NCI-H1048 (cell line): ENCODE results near the gene CLTCL1.

Experiments used
- DNase-seq: peaks from one replicate; lab custom pipeline; 2025; lab: John Stamatoyannopoulos, UW

The CLTCL1 gene

DNA sequence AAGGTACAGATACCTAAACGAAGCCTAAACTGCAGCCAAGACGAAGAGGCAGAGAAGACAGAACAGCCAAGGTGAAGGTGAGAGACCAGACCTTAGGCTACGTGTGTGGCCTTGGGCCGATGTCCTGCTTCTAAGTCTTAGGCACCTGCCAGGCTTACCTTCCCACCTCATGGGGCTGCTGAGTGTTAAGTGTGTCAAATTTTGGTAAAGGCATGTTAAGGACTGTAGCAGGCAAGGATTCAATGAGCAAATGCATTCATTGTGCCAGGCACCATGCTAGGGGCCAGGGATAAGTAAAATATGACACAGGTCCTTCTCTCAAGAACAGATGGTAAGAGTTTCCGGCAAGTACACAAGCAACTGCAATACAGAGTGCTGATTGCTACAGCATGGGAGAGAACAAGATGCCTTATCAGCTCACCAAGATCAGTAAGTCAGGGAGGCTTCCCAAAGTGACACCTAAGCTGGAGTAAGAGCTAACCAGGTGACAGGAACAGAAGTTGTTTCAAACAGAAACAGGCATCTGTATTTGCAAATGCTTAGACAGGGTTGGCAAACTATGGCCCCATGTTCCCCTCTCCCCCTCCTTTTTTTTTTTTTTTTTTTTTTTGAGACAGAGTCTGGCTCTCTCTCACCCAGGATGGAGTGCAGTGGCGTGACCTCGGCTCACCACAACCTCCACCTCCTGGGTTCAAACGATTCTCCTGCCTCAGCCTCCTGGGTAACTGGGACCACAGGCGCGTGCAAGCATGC is 46.7 kb downstream of the CLTCL1 start:
- DNase-seq, result no peak

DNA sequence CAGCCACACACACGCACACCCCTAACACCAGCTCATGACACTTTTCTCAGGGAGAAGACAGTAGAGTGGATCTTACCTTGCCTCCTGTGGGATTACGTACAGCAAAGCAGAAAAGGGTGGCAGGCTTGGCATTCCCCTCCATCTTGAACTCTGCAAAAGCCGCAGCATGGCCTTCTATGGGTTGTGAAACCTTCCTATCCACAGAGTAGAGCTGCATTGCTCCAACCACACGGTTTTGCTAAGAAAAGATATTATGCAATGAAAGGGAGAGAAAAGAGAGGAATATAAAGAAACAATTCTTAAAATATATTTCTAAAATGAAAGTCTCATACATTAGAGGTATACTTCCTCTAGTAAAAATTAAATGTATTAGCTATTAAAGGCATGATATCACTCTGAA is 48.8 kb downstream of the CLTCL1 start:
- DNase-seq, result no peak

DNA sequence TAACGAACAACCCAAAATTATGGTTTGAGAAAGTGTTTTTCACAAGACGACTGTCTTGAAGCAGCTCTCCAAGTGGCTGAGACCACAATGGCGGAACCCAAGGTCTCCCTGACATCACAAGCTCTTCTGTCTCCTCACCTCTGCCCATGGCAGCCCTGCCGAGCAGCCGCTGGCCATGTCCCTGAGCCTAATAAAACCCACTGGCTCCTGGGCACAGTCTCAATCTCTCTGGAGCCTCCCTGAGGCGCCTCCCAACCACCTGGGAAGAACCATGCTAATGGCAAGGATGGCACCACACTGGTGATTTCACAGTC is 50.0 kb downstream of the CLTCL1 start:
- DNase-seq, result no peak

DNA sequence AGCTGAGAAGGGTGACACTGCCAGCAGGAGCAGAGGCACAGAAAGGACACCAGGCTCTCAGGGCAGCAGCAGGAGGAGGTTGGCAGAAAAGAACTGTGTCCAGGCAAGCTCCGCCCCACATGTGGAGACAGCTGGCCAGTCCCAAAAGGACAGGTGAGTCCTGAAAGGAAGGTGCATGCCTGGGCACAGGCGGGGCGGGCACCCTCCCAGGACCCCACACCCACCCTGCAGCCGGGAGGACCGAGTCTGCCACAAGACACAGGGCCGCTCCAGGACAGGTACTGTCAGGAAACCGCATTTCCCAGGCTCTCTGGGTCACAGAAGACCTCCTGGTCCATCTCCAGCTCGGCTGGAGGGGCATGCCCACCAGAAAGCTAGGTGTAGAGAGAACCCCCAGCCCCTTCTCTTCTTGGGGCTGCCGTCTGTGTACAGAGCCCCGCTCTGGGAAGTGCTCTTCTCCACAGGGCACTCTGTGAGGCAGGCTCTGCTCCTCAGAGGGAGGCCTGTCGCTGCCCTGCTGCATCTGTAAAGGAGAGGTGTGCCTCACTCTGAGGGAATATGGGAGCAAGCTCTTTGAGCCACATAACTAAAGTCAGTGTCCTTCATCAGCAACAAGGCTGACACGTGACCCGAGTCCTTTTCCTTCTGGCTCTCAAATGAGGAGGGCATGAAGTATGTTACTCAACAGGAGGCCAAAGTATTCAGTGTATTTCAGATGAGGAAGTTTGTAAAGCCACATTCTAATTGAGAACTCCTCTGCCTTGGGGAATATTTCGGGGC is 50.5 kb downstream of the CLTCL1 start:
- DNase-seq, result no peak

DNA sequence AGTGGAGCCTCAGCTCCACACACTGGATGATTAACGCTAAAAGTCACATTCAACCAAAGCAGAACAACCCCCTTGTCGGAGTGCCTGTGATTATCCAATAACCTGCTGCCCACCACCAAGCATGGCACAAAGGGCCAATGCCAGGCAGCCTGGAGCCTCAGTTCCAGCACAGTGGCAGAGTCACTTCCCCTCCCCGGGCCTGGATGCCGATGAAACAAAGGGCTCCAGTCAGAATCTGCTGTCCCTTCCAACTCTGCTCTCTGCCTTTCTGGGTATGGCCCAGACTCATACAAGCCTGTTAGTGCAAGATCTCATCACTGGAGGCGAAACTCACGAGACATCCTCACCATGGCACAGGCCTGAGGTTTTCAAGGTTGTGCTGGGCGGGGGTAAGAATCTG is 52.1 kb downstream of the CLTCL1 start:
- no peak for DNase-seq

DNA sequence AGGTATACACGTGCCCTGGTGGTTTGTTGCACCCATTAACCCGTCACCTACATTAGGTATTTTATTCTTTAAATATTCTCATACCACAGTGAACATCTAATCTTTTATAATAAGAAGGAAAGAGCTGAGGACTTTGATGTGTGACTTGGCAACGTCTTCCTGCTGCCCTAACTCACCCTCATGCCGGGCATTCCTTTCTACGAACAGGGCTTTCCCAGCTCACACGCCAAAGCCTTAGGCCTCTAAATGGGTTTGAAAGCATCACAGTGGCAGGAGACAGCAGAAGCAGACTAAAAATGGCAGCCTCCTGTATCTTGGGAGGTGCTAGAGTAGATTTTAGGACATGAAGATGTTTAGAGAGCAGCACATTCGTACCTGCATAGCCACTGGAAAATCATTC is 52.6 kb downstream of the CLTCL1 start:
- DNase-seq, result no peak

DNA sequence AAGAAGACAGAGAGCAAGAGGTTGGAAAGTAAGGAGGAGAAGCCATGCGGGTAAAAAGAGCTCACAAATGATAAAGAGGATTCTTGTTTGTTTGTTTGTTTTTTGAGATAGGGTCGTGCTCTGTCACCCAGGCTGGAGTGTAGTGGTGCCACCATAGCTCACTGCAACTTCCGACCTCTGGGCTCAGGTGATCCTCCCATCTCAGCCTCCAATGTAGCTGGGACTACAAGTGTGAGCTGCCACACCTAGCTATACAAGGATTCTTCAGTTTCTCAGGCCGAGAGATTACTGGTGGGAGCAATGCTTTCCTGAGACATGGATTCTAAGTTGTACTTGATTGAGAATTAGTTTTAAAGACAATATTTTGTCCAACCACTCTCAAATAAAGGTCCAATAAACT is 55.6 kb downstream of the CLTCL1 start:
- DNase-seq, result no peak

DNA sequence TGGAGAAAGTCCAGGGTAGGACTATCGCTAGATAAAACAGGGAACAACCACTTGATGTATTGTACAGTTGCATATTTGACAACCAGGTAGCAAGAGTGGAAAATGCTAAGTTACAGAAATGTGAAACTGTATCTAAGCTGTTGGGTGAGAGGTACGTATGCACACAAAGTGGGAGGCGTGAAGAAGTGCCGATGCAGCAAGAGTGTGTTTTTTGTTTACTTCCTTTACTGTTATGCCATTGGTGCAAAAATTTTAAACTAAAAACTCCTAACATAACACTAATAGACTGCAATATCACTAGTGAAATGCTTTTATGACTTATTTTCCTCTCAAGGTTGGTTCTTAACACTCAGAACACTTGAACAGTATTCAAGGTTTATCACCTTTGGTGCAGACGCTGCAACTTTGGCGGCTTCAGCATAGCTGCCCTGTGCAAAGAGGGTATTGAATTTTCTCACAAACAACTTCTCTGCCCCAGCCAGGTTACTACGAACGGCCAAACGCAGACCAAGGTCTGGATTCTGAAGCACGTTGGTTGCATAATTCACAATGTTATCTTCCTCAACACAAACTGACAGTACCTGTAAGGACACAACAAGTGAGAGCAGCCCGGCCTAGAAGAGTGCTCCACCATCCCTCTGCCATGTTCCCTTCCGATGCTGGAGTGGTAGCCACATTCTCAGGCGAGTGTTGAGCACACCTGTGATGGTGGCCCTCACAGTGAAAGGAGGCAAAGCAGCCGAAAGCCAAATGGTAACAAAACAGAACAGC is 57.2 kb downstream of the CLTCL1 start:
- DNase-seq, result no peak

DNA sequence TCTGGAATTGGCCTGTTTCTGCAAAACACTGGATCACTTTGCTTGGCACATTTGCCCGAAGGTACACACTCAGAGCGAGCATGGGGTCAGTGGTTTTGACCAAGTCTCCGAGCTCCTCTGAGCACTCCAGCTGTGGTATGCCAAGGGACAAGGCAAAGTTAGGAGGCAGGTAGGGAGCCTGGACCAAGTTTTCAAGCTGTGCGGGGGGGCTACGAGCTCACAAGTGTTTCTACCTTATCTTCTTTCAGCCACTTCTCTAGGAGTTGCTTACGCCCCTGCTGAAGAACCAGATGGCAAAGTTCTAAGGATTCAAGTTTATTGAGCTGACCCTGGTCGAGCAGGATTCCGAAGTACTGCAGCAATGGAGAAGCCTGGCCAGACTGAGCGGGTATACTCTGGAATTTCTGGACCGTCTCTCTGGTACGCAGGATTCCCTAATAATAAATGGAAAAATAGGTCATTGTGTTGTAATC is 58.3 kb downstream of the CLTCL1 start:
- no peak for DNase-seq

DNA sequence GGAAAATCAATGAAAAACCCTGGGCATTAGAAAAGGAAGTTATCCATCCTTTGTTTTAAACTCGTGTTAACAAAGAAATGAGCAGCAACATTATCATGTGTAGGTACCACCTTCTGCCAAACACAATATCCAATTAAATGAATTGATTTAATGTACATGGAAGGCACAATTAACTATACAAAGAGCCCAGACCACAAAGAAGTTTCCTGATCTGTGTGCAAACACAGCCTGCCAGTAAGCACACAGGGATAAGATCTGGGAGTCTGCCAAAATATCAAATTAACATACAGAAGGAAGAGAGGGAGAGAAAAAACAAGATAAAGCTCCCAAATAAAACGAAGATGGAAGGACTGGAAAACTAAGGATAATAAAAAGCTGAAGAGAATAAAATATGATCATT is 58.9 kb downstream of the CLTCL1 start:
- no peak for DNase-seq

DNA sequence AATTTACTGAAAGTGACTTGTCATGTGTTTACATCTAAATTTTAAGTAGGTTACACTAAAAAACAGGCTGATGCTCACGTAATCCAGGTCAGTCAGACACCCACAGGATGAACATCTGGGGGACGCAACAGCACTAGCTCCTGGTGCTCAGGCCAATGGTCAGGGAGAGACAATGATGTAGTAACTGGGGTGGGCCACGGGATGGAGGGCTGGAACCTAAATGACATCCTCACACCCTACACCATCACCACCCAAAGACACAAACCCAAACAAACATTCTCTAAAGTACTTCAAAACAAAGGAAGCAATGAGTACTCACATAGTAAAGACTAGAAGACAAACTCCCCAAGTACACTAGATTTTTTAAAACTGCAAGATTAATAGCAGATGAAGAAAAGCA is 59.5 kb downstream of the CLTCL1 start:
- DNase-seq, result no peak

DNA sequence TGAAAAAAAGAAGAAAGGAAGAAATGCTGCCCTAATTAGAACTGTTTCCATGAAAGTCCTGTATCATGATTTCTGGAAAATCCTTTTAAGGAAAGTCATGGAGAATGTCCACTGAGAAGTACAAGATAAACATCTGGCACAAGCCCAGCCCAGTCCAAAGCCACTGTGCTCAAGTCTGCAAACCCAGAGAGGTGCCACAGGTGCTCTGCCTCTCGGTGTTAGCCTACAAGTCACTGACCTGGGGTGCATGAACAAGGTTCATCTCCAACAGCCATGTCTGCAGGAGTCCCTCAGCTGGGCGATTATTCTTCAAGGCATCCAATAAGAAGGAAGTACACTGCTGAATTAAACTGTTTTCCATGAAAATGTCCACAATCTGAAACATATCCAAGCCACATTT is 61.9 kb downstream of the CLTCL1 start:
- no peak for DNase-seq

DNA sequence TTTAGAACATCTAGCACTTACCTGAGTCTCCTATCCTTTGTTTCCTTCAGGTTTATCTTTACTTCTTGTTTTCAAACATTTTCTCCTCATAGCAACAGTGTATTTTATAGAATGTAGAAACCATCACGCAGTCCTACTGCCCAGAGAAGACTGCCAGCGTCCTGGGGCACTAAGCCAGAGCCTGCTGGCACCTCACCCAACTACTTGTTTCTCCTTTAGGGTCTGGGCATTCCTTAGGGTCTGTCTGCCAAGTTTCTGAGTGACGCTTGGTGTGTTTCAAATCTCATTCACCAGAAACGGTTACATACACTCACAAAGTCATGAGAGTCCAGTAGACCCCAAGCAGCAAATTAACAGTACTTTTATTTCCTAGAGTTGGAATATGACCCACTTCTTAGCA is 63.3 kb downstream of the CLTCL1 start:
- DNase-seq, result no peak

DNA sequence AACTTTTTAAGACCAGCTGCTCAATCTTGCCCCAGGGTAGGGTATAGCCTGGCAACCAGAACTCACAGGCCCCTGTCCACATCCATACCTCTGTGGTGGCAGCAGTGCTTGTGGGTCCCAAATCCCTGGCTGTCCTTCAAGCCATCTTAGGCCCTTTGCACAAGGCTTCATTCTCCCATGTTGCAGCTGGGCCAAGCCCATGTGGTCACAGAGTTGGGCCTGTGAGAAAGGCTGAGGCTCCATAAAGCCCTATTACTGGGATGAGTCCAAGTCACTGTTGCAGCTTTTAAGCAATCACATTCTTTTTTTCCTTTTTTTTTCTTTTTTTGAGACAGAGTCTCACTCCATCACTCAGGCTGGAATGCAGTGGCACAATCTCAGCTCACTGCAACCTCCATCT is 65.1 kb downstream of the CLTCL1 start:
- DNase-seq, result no peak

DNA sequence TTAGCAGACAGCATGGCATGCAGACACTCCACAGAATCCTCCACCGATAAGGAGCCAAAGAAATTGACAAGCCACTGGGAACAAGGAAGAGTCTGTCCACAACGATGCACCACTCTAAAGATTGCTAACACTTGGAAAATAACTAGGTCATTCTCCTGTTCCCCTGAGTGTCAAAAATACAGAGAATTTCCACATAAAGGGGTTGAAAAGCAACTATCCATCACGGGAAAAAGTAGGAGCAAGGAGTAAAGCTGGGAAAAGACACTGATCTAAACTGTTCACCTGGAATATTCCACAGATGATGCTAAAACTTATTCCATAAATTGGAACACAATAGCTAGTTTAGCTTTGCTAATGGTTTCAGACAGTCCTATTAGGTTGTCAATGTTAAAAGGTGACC is 66.0 kb downstream of the CLTCL1 start:
- DNase-seq, result no peak

DNA sequence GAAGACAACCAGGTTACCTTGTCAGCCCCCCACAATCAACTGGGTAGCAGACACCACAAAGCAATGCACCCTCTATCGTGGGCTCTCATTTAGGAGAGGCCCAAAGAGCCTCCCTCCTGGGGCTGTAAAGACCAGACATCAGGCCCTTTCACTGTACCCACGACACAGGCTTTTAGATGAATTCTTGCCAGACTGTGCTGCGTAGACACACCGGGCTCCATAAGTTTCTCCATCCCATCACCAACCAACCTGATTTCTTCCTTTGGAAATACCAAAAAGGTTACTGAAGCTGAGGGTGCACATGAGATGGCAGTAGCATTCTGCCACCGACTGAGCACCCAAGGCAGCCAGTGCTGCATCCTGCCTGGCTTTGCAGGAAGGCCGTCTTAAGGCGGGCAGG is 66.5 kb downstream of the CLTCL1 start:
- DNase-seq, result no peak

DNA sequence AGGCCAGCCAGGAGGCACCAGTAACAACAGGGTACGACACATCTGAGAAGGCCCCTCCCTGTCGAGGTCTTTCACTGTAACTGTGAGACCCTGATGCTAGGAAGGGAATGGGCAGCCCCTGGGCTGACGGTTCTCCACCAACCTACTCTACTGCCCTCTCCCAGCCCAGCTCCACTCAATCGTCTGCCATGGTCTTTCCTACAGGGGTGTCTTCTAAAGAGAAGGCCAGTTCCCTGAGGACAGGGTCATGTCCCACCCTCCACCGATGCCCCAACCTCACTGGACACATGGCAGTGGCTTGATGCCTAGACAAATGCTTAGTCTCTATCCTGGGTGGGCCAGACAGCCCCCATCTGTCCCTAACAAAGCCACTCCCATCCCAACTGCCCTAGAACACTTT is 67.0 kb downstream of the CLTCL1 start:
- DNase-seq, result no peak

DNA sequence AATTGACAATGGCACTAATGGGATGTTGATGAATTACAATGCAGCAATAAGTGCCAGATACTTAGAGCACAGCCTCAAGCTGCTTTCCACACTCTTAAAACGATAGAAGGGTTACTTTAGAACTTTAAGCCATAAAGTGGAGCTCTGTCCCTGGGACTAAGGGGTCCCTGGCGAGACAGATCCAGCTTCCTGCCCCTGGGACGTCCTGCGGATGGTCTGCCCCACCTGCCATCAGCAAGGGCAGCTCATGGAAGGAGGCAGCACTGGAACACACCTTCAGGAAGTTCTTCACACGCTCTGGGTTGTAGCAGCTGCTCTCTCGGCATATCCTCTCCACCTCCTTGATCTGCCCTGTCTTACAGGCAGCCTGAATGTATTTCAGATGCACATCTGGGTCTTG is 67.9 kb downstream of the CLTCL1 start:
- no peak for DNase-seq

DNA sequence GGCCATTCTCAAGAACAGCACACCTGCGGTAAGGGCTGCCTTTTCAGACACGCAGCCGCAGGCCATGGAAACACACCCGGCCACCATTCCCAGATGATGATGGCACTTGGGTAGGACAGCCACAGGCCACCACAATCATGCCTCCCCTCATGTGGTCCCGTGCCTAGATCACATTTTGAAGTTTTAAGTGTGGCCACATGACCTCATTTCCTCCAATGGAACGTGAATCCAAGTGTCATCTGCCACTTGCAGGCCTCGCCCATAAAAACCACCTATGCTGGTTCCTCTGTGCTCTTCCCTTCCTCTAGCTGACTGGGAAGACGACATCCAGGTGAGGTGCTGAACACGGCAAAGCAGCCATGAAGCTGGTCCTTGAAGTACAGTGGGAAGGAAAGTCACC is 68.4 kb downstream of the CLTCL1 start:
- no peak for DNase-seq

DNA sequence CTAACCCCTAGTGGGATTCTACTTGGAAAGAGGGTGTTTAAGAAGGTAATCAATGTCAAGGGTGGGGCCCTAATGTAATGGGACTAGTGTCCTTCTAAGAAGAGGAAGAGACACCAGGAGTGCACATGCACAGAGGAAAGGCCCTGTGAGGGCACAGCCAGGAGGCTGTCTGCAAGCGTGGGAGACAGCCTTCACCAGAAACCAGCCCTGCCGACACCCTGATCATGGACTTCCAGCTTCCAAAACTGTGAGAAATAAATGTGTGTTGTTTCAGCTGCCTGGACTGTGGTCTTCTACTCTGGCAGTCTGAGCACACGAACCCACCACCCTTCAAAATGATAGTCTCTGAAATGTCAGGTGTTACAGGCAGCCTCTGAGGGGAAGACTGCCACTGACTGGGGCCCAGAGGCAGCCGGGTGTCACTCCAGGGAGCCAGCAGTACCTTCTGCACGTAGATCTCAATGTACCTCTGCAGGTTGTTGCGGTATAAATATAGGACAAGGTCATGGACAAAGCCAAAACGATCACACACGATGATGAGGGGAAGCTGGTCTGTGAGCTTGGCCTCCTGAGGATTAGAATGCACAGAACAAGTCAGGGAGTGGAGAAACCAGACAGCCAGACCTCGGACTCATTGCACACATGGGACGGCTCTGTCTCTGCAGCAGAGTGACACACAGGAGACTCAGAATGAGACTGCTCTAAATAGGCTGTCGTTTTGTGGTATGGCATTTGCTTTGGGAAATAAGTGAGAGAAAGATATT is 69.1 kb downstream of the CLTCL1 start:
- no peak for DNase-seq

DNA sequence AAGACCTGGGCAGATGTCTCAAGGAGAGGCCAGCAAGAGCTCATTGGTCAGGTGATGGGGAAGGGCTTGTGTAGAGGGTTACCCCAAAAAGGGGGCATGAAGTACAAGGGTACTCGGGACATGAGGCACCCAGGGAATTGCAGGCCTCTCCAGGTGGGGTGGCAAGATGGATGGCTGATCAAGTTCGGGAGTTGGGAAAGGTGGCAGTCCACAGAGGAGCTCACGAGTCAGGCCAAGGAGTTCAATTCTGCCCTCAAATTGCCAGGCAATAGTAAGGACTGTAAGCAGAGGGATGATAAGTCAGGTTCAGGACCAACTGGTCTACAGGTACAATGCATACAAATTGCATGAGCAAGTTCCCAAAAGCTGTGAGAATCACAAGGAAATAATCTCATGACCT is 70.7 kb downstream of the CLTCL1 start:
- no peak for DNase-seq

DNA sequence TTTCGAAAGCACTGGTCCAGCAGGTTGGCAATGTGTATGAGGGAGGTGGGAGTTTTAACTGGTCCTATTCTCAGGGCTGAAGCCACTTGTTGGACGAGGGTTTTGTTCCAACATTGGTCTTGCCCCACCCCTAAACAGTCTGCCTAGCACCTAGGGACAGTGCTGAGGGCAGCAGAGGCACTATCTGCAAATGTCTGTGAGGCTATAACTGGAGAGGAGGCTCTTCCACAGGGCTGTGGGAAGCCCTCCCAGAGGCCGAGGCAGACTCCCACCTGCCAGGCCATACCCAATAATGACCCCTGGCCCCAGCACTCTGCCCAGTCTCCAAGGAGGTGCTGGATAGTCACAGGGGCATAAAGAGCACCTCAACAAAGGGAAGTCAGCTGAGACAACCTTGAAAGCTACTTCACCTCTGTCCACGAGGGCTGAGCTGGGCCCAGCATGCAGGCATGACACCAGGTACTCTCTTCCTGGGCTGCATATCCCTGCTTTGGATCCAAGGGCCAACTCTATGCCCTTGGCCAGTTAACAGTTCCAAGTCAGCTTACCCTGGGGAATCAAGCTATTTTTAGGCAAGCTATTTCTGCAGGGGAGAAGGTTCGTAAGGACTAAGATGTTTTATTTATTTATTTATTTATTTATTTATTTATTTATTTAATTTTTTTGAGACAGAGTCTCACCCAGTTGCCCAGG is 72.8 kb downstream of the CLTCL1 start:
- no peak for DNase-seq
